ENCODE data around the gene ZNF141.

DNA sequence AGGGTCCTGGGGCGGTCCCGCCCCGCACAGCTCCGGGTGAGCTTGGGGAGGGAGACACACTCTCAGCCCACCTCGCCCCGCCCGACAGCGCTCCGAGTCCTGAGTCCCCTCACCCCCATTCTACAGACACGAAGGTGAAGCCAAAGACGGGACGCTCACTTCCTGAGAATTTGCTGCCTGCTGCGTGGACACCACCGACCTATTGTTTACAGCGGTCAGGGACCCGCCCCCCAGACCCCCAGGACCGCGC is 796 bp upstream of the ZNF141 start:
- TF ChIP-seq ETV6 (CRISPR knock-in tag; IDR thresholded peaks at IDR 0.05), result no peak
- no peak for TF ChIP-seq ESRRA (CRISPR knock-in tag; IDR thresholded peaks at IDR 0.05; ENCODE audit: borderline replicate concordance)
- TF ChIP-seq, protein P1, sequence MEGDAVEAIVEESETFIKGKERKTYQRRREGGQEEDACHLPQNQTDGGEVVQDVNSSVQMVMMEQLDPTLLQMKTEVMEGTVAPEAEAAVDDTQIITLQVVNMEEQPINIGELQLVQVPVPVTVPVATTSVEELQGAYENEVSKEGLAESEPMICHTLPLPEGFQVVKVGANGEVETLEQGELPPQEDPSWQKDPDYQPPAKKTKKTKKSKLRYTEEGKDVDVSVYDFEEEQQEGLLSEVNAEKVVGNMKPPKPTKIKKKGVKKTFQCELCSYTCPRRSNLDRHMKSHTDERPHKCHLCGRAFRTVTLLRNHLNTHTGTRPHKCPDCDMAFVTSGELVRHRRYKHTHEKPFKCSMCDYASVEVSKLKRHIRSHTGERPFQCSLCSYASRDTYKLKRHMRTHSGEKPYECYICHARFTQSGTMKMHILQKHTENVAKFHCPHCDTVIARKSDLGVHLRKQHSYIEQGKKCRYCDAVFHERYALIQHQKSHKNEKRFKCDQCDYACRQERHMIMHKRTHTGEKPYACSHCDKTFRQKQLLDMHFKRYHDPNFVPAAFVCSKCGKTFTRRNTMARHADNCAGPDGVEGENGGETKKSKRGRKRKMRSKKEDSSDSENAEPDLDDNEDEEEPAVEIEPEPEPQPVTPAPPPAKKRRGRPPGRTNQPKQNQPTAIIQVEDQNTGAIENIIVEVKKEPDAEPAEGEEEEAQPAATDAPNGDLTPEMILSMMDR (IDR thresholded peaks at IDR 0.05), result no peak
- TF ChIP-seq, protein P2, sequence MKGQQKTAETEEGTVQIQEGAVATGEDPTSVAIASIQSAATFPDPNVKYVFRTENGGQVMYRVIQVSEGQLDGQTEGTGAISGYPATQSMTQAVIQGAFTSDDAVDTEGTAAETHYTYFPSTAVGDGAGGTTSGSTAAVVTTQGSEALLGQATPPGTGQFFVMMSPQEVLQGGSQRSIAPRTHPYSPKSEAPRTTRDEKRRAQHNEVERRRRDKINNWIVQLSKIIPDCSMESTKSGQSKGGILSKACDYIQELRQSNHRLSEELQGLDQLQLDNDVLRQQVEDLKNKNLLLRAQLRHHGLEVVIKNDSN (CRISPR knock-in tag; IDR thresholded peaks at IDR 0.05), result no peak
- TF ChIP-seq, protein P3, sequence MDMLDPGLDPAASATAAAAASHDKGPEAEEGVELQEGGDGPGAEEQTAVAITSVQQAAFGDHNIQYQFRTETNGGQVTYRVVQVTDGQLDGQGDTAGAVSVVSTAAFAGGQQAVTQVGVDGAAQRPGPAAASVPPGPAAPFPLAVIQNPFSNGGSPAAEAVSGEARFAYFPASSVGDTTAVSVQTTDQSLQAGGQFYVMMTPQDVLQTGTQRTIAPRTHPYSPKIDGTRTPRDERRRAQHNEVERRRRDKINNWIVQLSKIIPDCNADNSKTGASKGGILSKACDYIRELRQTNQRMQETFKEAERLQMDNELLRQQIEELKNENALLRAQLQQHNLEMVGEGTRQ (CRISPR knock-in tag; IDR thresholded peaks at IDR 0.05), result no peak
- no peak for TF ChIP-seq TP53 (CRISPR knock-in tag; IDR thresholded peaks at IDR 0.05)
- TF ChIP-seq, protein P4, sequence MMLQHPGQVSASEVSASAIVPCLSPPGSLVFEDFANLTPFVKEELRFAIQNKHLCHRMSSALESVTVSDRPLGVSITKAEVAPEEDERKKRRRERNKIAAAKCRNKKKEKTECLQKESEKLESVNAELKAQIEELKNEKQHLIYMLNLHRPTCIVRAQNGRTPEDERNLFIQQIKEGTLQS (CRISPR knock-in tag; conservative IDR thresholded peaks at IDR 0.05), result no peak
- no peak; the same call in 1 of the 2 replicates for TF ChIP-seq ZNF423 (CRISPR knock-in tag; IDR thresholded peaks at IDR 0.05)
